OCI-LY7 (cell line): ENCODE data around the gene FHOD3. TPM values are rescaled to one million over a fixed set of nuclear protein-coding genes. Genes with fewer than 3 reads are reported as not detected.

Source experiments
- BruUV-seq: library from RNA; stranded (reverse); fragments of 400-500 nt; replicated peaks from 2 replicates; lab custom pipeline; 2021; lab: Mats Ljungman, UMichigan
- CTCF ChIA-PET: fragments of 300-600 bp; sonication (Branson Sonifier 250); formaldehyde crosslinking; loops from one replicate; lab custom pipeline; 2022; ENCODE audit warnings: antibody characterized with exemption; ENCODE audit not compliant: unreplicated experiment; lab: Charles Lee
- POLR2A ChIA-PET: fragments of 300-600 bp; sonication (Branson Sonifier 250); formaldehyde crosslinking; loops from one replicate; lab custom pipeline; 2022; ENCODE audit warnings: antibody characterized with exemption; lab: Charles Lee
- DNase-seq: peaks from one replicate; pipeline ENCODE4 v3.0.0-alpha.2; 2015; ENCODE audit warnings: low spot score
- H2AFZ ChIP-seq: fragments of 200-600 bp; sonication (generic), shearing (Covaris generic); 2 replicates; pipeline ENCODE4 v1.6.1; 2014; ENCODE audit warnings: mild to moderate bottlenecking, antibody characterized with exemption, low read length, moderate library complexity
- H3K27ac ChIP-seq: fragments of 200-600 bp; sonication (generic); 2 replicates; pipeline ENCODE4 v1.5.1; 2014; ENCODE audit warnings: mixed run types, low read depth, mild to moderate bottlenecking, moderate library complexity, low read length, inconsistent platforms; ENCODE audit not compliant: poor library complexity, severe bottlenecking
- H3K36me3 ChIP-seq: fragments of 200-600 bp; sonication (generic); 2 replicates; pipeline ENCODE4 v1.6.1; 2014; ENCODE audit warnings: mild to moderate bottlenecking, antibody characterized with exemption, low read length, moderate library complexity, mixed read lengths; ENCODE audit not compliant: insufficient read depth
- H3K4me1 ChIP-seq: fragments of 200-600 bp; sonication (generic); 2 replicates; pipeline ENCODE4 v1.5.1; 2014; ENCODE audit warnings: mild to moderate bottlenecking, low read length; ENCODE audit not compliant: insufficient read depth, poor library complexity, severe bottlenecking
- H3K4me2 ChIP-seq: fragments of 200-600 bp; sonication (generic); 2 replicates; pipeline ENCODE4 v1.6.1; 2014; ENCODE audit warnings: mild to moderate bottlenecking, low read length
- H3K4me3 ChIP-seq: fragments of 200-600 bp; sonication (generic); 2 replicates; pipeline ENCODE4 v1.5.1; 2014; ENCODE audit warnings: mild to moderate bottlenecking, low read depth, low read length; ENCODE audit not compliant: poor library complexity, severe bottlenecking
- H3K79me2 ChIP-seq: fragments of 200-600 bp; sonication (generic); 2 replicates; pipeline ENCODE4 v1.6.1; 2016; ENCODE audit warnings: low read depth, mild to moderate bottlenecking, low read length, moderate library complexity, mixed read lengths; ENCODE audit not compliant: insufficient read depth
- H3K9me2 ChIP-seq: fragments of 200-600 bp; sonication (generic); 2 replicates; pipeline ENCODE4 v1.6.1; 2016; ENCODE audit warnings: mild to moderate bottlenecking, low read length, mixed read lengths; ENCODE audit not compliant: insufficient read depth
- H3K9me3 ChIP-seq: fragments of 200-600 bp; sonication (generic); 2 replicates; pipeline ENCODE4 v1.6.1; 2014; ENCODE audit warnings: mild to moderate bottlenecking, mixed run types, low read length, mixed read lengths
- H4K20me1 ChIP-seq: fragments of 200-600 bp; sonication (generic); 2 replicates; pipeline ENCODE4 v1.6.1; 2014; ENCODE audit warnings: mild to moderate bottlenecking, antibody characterized with exemption, low read length, moderate library complexity, mixed read lengths; ENCODE audit not compliant: insufficient read depth
- CTCF ChIP-seq: fragments of 200-600 bp; sonication (generic); conservative IDR thresholded peaks from 2 replicates; pipeline ENCODE4 v1.5.1; 2014; ENCODE audit warnings: mild to moderate bottlenecking, antibody characterized with exemption, low read length, moderate library complexity, mixed read lengths
- EZH2phosphoT487 ChIP-seq: fragments of 200-600 bp; sonication (generic); IDR thresholded peaks from 2 replicates; pipeline ENCODE4 v1.6.1; 2018; ENCODE audit warnings: low read depth, borderline replicate concordance, mild to moderate bottlenecking, mixed run types, antibody characterized with exemption, low read length, moderate library complexity, mixed read lengths
- intact Hi-C: fragments of 100-400 bp; cut with micrococcal nuclease; formaldehyde crosslinking; loops from one replicate; pipeline ENCODE4 v1.10.0; 2022; ENCODE audit not compliant: unreplicated experiment
- total RNA-seq, 2 experiments: library from RNA; depleted of rRNA in 1 of 2; stranded (reverse); fragments of >200 nt in 1 of 2; shearing (Covaris generic) in 1 of 2; gene quantifications; 2 replicates each; pipeline ENCODE4 v1.2.3, GENCODE V29; 2014 to 2022

Gene FHOD3
- total RNA-seq, 2 experiments from 2014 or later = 0.06 to 2.4 TPM

- H3K4me2 ChIP-seq = no peak overlapping the region
- no peak overlapping the region for H2AFZ ChIP-seq
- no peak for DNase-seq
- TF ChIP-seq CTCF = no peak
- no peak for TF ChIP-seq EZH2phosphoT487
- no TSS peak for BruUV-seq
- H3K9me2 ChIP-seq = no peaks in the 10 kb centered on the region
- H3K9me3 ChIP-seq = no peaks in the 10 kb centered on the region
- CTCF ChIA-PET = no interaction called here
- H3K36me3 ChIP-seq = no peaks in the 10 kb centered on the region
- H3K4me3 ChIP-seq = no peak overlapping the region
- POLR2A ChIA-PET = interaction anchor here (1.0 kb wide), 1 partner anchor 203 kb away, joined by 3 read pairs; no protein-coding TSS in a partner anchor
- H3K4me1 ChIP-seq = no peaks in the 10 kb centered on the region
- no peak overlapping the region for H3K27ac ChIP-seq
- intact Hi-C loops = no loop called here
- H3K79me2 ChIP-seq = no peaks in the 10 kb centered on the region
- H4K20me1 ChIP-seq = no peaks in the 10 kb centered on the region
Measured at GRCh38 chr18:36301884-36302283, 4.4 kb downstream of the FHOD3 start.

DNA sequence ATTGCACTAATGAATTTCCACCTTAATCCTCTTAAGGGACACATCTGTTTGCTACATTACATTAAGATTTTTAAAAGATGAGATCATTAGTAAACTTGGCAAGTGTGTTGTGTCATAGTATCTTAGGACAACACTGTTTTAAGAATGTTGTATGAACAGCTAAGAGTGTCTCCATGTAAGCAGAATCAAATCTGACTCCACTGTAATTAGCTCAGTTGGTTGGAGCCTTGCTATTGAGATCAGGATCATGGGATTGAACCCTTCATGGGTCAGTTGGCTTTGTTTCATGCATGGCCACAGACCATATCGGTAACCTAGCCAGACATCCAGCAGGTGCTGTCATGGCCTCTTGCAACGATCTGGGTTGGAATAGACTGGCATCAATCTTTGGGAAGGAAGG is 5.2 kb downstream of the FHOD3 start:
- Histone ChIP-seq H4K20me1 (no peaks in the 10 kb centered on the region), H3K4me1 (no peaks in the 10 kb centered on the region), H3K27ac (no peak overlapping the region), H3K79me2 (no peaks in the 10 kb centered on the region), H3K4me2 (no peak overlapping the region), H3K4me3 (no peak overlapping the region), H3K9me2 (no peaks in the 10 kb centered on the region), H3K9me3 (no peaks in the 10 kb centered on the region), H2AFZ (no peak overlapping the region), H3K36me3 (no peaks in the 10 kb centered on the region)
- no peak for TF ChIP-seq EZH2phosphoT487
- TF ChIP-seq CTCF = no peak
- CTCF ChIA-PET = no interaction called here
- POLR2A ChIA-PET = no interaction called here
- intact Hi-C loops = no loop called here
- no TSS peak for BruUV-seq
- no peak for DNase-seq

GRCh38 chr18:36303211-36303844 is 5.8 kb downstream of the FHOD3 start:
- Histone ChIP-seq H3K4me3 (no peak overlapping the region), H3K4me1 (no peaks in the 10 kb centered on the region), H3K9me2 (no peaks in the 10 kb centered on the region), H3K36me3 (no peaks in the 10 kb centered on the region), H4K20me1 (no peaks in the 10 kb centered on the region), H3K79me2 (no peaks in the 10 kb centered on the region), H2AFZ (no peak overlapping the region), H3K4me2 (no peak overlapping the region), H3K27ac (no peak overlapping the region), H3K9me3 (no peaks in the 10 kb centered on the region)
- TF ChIP-seq CTCF = no peak
- TF ChIP-seq EZH2phosphoT487 = no peak
- BruUV-seq = no TSS peak
- intact Hi-C loops = no loop called here
- ChIA-PET CTCF (no interaction called here), POLR2A (no interaction called here)
- DNase-seq = no peak
